ENCODE measurements around the gene VIPR1.

Gene VIPR1

GRCh38 chr3:42501321-42501680 lies 1.1 kb upstream of the VIPR1 start:
- peak overlapping the region; percentile 94 for H3K4me3 Mint-ChIP-seq
- peaks cover 21% of the 10 kb centered on the region for H3K4me1 Mint-ChIP-seq (ENCODE audit: low read depth)
- H3K9me3 Mint-ChIP-seq, result no peaks in the 10 kb centered on the region
- no peak overlapping the region for H3K27ac Mint-ChIP-seq
- peaks cover 60% of the 10 kb centered on the region for H3K27me3 Mint-ChIP-seq (ENCODE audit: low read depth)
- no peaks in the 10 kb centered on the region for H3K36me3 Mint-ChIP-seq (ENCODE audit: low read depth)

GRCh38 chr3:42501681-42502428 lies 588 bp upstream of the VIPR1 start:
- Mint-ChIP-seq H3K36me3 (ENCODE audit: low read depth) (no peaks in the 10 kb centered on the region), H3K4me3 (peak overlapping the region; percentile 94), H3K27me3 (ENCODE audit: low read depth) (peaks cover 59% of the 10 kb centered on the region), H3K9me3 (no peaks in the 10 kb centered on the region), H3K27ac (no peak overlapping the region), H3K4me1 (ENCODE audit: low read depth) (peaks cover 21% of the 10 kb centered on the region)

DNA sequence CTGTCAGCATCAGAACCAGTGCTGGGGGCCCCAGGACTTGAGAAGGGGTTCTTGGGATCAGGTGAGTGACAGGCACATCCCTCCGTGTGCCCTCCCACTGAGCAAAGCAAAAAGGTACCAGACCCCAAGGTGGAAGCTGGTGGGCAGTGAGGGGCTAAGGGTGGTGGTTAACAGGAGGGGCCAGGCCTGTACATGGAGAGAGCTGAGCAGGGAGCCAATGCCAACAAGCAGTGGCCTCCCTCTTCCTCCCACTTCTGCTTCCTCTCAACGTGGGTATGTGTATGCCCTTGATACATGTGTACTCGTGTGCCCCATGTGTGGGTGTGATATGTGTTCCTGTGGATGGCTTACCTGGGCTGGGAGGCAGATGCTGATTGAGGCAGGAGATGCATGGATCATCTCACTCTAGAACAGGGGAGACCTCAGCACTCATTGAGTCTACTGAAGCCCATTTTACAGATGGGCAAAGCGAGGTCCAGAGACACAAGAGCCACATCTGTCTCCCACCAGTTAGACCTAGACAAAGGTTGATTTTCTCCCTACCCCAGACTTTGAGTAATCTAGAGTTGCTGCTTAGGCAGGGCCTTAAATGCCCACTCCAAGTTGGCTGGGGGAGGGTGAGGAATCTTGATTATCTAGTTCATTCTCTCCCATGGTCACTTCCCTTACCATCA lies 945 bp downstream of the VIPR1 start:
- peaks cover 33% of the 10 kb centered on the region for H3K4me1 Mint-ChIP-seq (ENCODE audit: low read depth)
- no peak overlapping the region for H3K27ac Mint-ChIP-seq
- H3K36me3 Mint-ChIP-seq (ENCODE audit: low read depth), result no peaks in the 10 kb centered on the region
- H3K4me3 Mint-ChIP-seq, result peak overlapping the region; percentile 54
- H3K9me3 Mint-ChIP-seq, result no peaks in the 10 kb centered on the region
- H3K27me3 Mint-ChIP-seq (ENCODE audit: low read depth), result peaks cover 45% of the 10 kb centered on the region

- Mint-ChIP-seq H3K27ac (no peak overlapping the region), H3K27me3 (ENCODE audit: low read depth) (peaks cover 44% of the 10 kb centered on the region), H3K36me3 (ENCODE audit: low read depth) (no peaks in the 10 kb centered on the region), H3K4me1 (ENCODE audit: low read depth) (peaks cover 33% of the 10 kb centered on the region), H3K9me3 (no peaks in the 10 kb centered on the region), H3K4me3 (no peak overlapping the region)
These were observed 1.5 kb downstream of the VIPR1 start for GRCh38 chr3:42503957-42504333.

DNA sequence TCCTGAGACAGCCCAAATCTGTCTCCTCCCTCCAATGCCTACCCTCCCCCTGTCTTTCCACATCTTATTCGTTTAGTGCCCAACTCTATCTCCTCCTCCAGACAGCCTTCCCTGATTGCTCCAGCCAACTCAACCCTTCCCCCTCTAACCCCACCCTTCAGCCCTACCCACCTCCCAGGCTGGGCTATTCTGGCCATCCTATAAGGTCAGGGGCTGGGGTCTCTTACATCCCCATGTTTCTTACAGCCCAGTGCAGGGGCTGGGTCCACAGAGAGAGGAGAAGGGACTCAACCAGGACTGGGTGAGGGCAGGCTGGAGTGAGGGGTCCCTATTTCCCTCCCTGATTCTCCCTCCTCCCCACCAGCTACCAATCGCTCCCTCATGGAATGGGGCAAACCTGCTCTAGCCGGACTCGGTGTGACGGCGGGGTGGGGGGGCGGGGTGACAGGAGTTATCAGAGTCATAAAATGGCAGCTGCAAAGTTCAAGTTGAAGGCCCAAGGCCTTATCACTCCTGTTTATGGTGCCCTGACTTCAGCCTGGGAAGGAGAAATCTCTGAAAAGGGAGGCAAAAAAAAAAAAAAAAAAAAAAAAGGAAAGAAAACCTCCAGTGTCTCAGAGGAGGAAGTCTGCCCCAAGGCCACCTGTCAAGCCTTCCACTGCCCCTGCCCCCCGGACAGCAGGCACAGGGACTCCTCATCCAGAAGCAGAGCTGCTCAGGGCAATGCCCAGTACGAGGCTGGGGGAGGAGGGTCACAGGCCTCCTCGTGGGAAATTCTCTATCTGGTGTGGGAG lies 2.1 kb downstream of the VIPR1 start:
- no peaks in the 10 kb centered on the region for H3K36me3 Mint-ChIP-seq (ENCODE audit: low read depth)
- no peaks in the 10 kb centered on the region for H3K9me3 Mint-ChIP-seq
- peaks cover 42% of the 10 kb centered on the region for H3K27me3 Mint-ChIP-seq (ENCODE audit: low read depth)
- H3K27ac Mint-ChIP-seq, result no peak overlapping the region
- peaks cover 33% of the 10 kb centered on the region for H3K4me1 Mint-ChIP-seq (ENCODE audit: low read depth)
- H3K4me3 Mint-ChIP-seq, result no peak overlapping the region

GRCh38 chr3:42505128-42505848 lies 2.8 kb downstream of the VIPR1 start:
- Mint-ChIP-seq H3K4me3 (no peak overlapping the region), H3K9me3 (no peaks in the 10 kb centered on the region), H3K36me3 (ENCODE audit: low read depth) (no peaks in the 10 kb centered on the region), H3K27ac (no peak overlapping the region), H3K4me1 (ENCODE audit: low read depth) (peaks cover 33% of the 10 kb centered on the region), H3K27me3 (ENCODE audit: low read depth) (peaks cover 35% of the 10 kb centered on the region)

- Mint-ChIP-seq H3K9me3 (no peaks in the 10 kb centered on the region), H3K27me3 (ENCODE audit: low read depth) (peaks cover 28% of the 10 kb centered on the region), H3K36me3 (ENCODE audit: low read depth) (no peaks in the 10 kb centered on the region), H3K4me1 (ENCODE audit: low read depth) (peaks cover 31% of the 10 kb centered on the region), H3K27ac (no peak overlapping the region), H3K4me3 (no peak overlapping the region)
These were observed 3.5 kb downstream of the VIPR1 start for GRCh38 chr3:42505849-42506410.

- Mint-ChIP-seq H3K4me3 (no peak overlapping the region), H3K36me3 (ENCODE audit: low read depth) (no peaks in the 10 kb centered on the region), H3K9me3 (no peaks in the 10 kb centered on the region), H3K4me1 (ENCODE audit: low read depth) (peaks cover 32% of the 10 kb centered on the region), H3K27me3 (ENCODE audit: low read depth) (peaks cover 16% of the 10 kb centered on the region), H3K27ac (no peak overlapping the region)
These were observed 4.8 kb downstream of the VIPR1 start for GRCh38 chr3:42507252-42507651.

- Mint-ChIP-seq H3K4me1 (ENCODE audit: low read depth) (peaks cover 31% of the 10 kb centered on the region), H3K9me3 (no peaks in the 10 kb centered on the region), H3K27ac (no peak overlapping the region), H3K36me3 (ENCODE audit: low read depth) (no peaks in the 10 kb centered on the region), H3K27me3 (ENCODE audit: low read depth) (peaks cover 14% of the 10 kb centered on the region), H3K4me3 (no peak overlapping the region)
These were observed 5.4 kb downstream of the VIPR1 start for GRCh38 chr3:42507761-42508335.

GRCh38 chr3:42508562-42508961 lies 6.1 kb downstream of the VIPR1 start:
- peaks cover 7% of the 10 kb centered on the region for H3K27me3 Mint-ChIP-seq (ENCODE audit: low read depth)
- H3K36me3 Mint-ChIP-seq (ENCODE audit: low read depth), result no peaks in the 10 kb centered on the region
- H3K27ac Mint-ChIP-seq, result peak overlapping the region; percentile 47
- no peak overlapping the region for H3K4me3 Mint-ChIP-seq
- H3K9me3 Mint-ChIP-seq, result no peaks in the 10 kb centered on the region
- H3K4me1 Mint-ChIP-seq (ENCODE audit: low read depth), result peaks cover 25% of the 10 kb centered on the region

GRCh38 chr3:42509111-42509510 lies 6.7 kb downstream of the VIPR1 start:
- H3K4me3 Mint-ChIP-seq, result no peak overlapping the region
- H3K27me3 Mint-ChIP-seq (ENCODE audit: low read depth), result peaks cover 7% of the 10 kb centered on the region
- no peaks in the 10 kb centered on the region for H3K36me3 Mint-ChIP-seq (ENCODE audit: low read depth)
- no peak overlapping the region for H3K27ac Mint-ChIP-seq
- H3K9me3 Mint-ChIP-seq, result no peaks in the 10 kb centered on the region
- peaks cover 20% of the 10 kb centered on the region for H3K4me1 Mint-ChIP-seq (ENCODE audit: low read depth)

DNA sequence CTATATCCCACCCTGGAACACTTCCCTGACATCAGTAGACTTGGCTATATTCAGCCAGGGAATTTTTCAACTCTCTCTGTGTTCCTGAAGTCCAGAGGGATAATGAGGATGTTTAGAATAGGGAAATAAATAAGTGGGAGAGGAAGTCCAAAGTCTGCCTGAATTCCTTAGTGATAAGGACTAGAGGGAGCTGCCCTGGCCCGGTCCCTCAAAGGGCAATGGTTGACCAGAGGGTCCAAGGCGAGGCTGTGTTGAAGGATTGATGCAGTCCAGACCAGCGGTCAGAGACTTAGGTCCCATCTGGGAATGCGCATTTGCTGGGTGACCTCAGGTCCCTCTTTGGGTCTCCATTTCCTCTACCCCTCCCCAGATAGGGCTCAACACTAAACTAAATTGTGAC lies 7.9 kb downstream of the VIPR1 start:
- Mint-ChIP-seq H3K36me3 (ENCODE audit: low read depth) (peaks cover 2% of the 10 kb centered on the region), H3K27me3 (ENCODE audit: low read depth) (peaks cover 7% of the 10 kb centered on the region), H3K27ac (peak overlapping the region; percentile 28), H3K9me3 (no peaks in the 10 kb centered on the region), H3K4me1 (ENCODE audit: low read depth) (peaks cover 20% of the 10 kb centered on the region), H3K4me3 (no peak overlapping the region)

DNA sequence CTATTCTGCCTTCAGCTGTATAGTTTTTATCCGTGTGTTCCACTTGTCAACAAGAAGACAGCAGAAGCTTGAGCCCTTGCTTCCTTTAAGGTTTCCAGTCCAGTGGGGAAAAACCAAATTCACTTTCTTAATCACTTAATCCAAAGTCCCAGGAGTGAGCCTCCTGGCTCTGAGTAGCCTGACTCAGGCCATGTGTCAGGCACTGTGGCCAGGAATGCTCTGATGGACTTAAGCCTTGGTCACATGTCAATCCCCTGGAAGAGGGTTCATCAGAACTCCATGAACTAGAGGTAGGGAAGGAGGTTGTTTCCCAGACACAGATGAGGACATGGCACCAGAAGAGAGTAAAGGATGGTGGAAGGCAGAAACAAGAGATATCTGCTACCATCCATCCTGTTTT lies 8.8 kb downstream of the VIPR1 start:
- H3K4me1 Mint-ChIP-seq (ENCODE audit: low read depth), result peaks cover 20% of the 10 kb centered on the region
- H3K9me3 Mint-ChIP-seq, result no peaks in the 10 kb centered on the region
- no peak overlapping the region for H3K4me3 Mint-ChIP-seq
- H3K27me3 Mint-ChIP-seq (ENCODE audit: low read depth), result peaks cover 7% of the 10 kb centered on the region
- H3K36me3 Mint-ChIP-seq (ENCODE audit: low read depth), result peaks cover 2% of the 10 kb centered on the region
- H3K27ac Mint-ChIP-seq, result no peak overlapping the region

- Mint-ChIP-seq H3K27me3 (ENCODE audit: low read depth) (peaks cover 7% of the 10 kb centered on the region), H3K4me3 (no peak overlapping the region), H3K9me3 (no peaks in the 10 kb centered on the region), H3K4me1 (ENCODE audit: low read depth) (peaks cover 20% of the 10 kb centered on the region), H3K27ac (no peak overlapping the region), H3K36me3 (ENCODE audit: low read depth) (peaks cover 2% of the 10 kb centered on the region)
These were observed 9.3 kb downstream of the VIPR1 start for GRCh38 chr3:42511736-42512135.

Measured in T-helper 1 cell treated with Interleukin-12 subunit alpha and Interleukin-12 subunit beta and Interleukin-4 antibody, amounts not matched to agents 30 μg/mL and 1 μg/mL, for 36 hours (primary cell).